OCI-M1 (cell line): ENCODE data around the gene DCTPP1.
"Not testable (repeated sequence)": the region's sequence is repeated elsewhere in the genome, so short reads cannot be mapped to it uniquely, and the experiment has no call there.

Experiments used
- DNase-seq: peaks from one replicate; lab custom pipeline; 2025; lab: John Stamatoyannopoulos, UW

Gene DCTPP1

DNA sequence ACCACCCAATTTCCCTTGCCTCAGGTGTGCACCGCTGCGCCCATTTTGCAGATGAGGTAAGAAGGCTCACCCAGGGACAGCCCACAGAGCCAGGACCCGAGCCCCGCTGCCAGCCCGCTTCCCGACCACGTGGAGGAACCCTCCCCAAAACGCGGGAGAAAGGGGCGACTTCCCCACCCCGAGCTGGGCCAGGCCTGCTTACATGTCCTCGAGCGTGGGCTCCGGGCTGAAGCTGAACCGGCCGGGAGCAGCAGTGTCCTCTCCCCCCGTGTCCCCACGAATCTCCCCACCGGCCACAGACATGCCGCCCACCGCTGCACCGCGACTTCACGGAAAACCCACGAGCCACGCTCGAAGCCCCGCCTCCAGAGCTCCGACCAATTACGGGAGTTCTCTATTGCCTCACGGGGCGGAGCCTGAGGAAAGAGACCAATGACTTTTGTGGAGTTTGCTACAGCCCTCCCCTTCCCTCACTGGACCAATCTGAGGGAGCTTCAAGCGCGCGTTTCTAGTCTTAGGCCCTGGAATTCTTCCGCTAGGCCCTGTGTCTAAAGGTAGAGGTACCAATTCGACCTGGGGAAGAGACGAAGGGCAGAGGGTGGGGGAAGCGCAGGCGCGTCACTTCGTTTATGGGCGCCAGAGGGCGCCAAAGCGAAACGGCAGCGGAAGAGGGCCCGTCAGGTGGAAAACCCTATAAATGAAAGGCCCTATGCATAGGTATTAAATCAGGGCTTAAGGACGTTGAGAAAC lies at the start of gene DCTPP1:
Gene DCTPP1 (minus strand): TSS at position 353 of the 750 bp plus-strand sequence. CDS start 50 bp downstream, at position 303.
- peak; percentile 100 for DNase-seq

- DNase-seq: no peak
Observed at GRCh38 chr16:30478766-30479478, 49.1 kb upstream of the DCTPP1 start.

- not testable (repeated sequence) for DNase-seq
Observed at GRCh38 chr16:30477773-30478172, 47.9 kb upstream of the DCTPP1 start.

DNA sequence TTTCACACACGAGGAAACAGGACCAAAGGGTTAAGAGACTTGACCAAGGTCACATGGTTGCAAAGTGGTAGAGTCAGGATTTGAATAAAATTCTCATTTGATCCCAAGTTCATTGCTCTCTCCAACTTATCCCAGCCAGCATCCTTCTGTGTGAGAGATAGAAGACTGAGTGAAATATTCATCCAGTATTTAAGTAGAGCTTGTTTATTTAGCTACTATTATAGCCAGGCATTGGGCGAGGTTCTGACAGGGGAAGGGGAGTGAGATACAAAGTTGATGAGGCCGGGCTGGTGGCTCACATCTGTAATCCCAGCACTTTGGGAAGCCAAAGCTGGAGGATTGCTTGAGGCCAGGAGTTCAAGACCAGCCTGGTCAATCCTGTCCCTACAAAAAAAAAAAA lies 47.2 kb upstream of the DCTPP1 start:
- DNase-seq: no peak

DNA sequence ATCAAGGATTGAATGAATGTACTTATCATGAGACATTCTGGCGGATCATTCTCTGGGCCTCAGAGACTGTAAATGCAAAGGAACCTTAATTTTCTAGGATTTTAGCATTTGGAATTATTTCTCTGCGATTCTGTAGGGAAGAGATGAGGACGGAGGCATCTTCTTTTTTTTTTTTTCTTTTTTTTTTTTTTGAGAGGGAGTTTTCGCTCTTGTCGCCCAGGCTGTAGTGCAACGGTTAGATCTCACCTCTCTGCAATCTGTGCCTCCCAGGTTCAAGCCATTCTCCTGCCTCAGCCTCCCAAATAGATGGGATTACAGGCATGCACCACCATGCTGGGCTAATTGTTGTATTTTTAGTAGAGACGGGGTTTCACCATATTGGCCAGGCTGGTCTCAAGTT lies 44.9 kb upstream of the DCTPP1 start:
- DNase-seq: no peak

DNA sequence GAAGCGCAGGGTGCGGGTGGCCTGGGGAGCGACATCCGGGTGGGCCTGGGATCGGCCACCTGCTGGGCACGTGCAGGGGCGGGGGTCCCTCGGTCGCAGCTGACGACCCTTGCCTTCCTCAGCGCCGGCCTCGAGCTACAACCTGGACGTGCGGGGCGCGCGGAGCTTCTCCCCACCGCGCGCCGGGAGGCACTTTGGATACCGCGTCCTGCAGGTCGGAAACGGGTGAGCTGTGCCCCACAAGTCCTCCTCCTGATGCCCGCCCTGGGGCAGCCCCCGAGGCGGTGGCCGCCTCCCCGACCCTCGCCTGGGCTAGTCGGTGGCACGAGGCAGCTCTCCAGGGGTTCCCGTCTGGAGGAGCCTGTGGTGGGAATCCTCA lies 44.2 kb upstream of the DCTPP1 start:
- no peak for DNase-seq

DNA sequence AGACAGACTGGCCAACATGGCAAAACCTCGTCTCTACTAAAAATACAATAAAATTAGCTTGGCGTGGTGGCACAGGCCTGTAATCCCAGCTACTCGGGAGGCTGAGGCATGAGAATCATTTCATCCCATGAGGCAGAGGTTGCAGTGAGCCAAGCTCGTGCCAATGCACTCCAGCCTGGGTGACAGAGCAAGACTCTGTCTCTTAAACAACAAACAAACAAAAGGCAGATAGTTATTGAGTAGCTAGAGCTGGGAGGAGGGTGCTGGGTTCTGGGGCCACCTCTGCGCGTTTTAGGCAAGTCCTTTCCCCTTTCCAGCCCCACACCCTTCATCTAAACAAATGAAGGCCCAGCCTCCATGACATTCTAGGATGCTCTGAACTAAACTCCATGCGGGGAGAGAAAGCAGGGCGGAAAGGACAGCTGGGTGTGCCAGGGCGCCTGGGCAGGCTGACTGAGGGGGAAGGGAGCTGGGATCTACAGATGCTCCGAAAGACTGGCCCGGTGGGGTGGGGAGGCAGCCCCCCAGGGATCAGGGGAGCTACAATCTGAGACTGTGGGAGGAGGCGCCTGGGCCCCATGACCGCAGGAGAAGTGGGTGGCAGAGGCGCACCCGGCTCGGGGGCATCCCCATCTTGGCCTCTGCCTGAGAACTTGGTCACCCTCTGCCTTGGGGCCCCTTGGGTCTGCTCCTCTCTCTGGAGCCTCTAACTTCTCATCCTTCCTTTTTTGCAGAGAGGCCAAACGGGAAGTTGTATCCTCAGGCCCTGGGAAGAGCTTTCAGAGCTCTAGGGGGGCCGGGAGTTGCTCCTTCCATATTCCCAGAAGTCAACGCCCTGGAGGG lies 43.6 kb upstream of the DCTPP1 start:
- no peak for DNase-seq

GRCh38 chr16:30472328-30472942 lies 42.6 kb upstream of the DCTPP1 start, which contains the start of gene ITGAL:
Gene ITGAL (plus strand): TSS chr16:30472742. CDS start chr16:30472838, 96 bp downstream.
- no peak for DNase-seq

DNA sequence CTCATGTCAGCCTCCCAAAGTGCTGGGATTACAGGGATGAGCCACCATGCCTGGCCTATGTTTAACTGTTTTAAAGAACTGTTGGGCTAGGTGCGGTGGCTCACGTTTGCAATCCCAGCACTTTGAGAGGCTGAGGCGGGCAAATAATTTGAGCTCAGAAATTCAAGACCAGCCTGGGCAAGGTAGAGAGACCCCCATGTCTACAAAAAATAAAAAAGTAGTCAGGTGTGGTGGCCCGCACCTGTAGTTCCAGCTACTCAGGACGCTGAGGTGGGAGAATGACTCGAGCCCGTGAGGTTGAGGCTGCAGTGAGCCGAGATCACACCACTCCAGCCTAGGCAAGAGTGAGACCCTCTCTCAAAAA lies 40.8 kb upstream of the DCTPP1 start:
- no peak for DNase-seq

DNA sequence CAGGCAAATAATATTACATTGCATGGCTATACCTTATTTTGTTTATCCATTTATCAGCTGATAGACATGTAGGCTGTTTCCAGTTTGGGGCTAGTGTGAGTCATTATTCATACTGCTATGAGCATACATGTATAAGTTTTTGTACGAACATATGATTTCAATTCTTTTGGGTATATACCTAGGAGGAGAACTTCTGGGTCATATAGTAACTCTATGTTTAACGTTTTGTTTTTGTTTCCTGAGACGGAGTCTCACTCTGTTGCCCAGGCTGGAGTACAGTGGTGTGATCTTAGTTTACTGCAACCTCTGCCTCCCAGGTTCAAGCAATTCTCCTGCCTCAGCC lies 40.3 kb upstream of the DCTPP1 start:
- no peak for DNase-seq

DNA sequence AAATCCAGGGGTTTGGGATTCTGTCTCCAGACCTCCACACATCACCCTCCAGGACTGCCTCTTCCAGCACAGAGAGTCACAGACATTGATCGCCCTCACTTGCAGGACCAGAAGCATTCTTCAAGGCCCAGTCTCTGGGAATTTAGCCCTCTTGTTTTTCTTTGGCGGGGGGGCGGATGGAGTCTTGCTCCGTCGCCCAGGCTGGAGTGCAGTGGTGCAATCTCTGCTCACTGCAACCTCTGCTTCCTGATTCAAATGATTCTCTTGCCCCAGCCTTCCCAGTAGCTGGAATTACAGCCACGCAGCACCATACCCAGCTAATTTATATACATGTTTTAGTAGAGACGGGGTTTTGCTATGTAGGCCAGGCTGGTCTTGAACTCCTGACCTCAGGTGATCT lies 34.2 kb upstream of the DCTPP1 start:
- DNase-seq: no peak

DNA sequence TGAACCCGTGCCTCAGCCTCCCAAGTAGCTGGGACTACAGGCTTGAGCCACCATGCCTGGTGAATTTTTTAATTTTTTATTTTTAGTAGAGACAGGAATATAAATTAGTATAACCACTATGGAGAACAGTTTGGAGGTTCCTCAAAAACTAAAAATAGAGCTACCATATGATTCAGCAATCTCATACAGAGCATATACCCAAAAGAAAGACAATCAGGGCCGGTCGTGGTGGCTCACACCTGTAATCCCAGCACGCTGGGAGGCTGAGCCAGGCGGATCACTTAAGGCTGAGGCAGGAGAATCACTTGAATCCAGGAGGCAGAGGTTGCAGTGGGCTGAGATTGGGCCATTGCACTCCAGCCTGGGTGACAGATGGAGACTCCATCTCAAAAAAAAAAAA lies 31.6 kb upstream of the DCTPP1 start:
- not testable (repeated sequence) for DNase-seq

DNA sequence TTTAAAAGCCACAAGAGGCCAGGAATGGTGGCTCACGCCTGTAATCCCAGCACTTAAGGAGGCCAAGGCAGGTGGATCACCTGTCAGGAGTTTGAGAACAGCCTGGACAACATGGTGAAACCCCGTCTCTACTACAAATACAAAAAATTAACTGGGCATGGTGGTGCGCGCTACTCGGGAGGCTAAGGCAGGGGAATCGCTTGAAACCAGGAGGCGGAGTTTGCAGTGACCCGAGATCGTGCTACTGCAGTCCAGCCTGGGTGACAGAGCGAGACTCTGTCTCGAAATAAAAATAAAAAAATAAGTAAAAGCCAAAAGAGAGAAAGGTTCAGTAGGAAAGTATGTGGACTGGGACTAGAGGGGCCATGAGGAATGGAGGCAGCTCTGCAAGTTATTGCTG lies 29.6 kb upstream of the DCTPP1 start:
- no peak for DNase-seq

- peak; percentile 87 for DNase-seq
Observed at GRCh38 chr16:30458561-30459394, 28.9 kb upstream of the DCTPP1 start.

GRCh38 chr16:30457743-30458560 lies 28.1 kb upstream of the DCTPP1 start:
- DNase-seq: no peak

DNA sequence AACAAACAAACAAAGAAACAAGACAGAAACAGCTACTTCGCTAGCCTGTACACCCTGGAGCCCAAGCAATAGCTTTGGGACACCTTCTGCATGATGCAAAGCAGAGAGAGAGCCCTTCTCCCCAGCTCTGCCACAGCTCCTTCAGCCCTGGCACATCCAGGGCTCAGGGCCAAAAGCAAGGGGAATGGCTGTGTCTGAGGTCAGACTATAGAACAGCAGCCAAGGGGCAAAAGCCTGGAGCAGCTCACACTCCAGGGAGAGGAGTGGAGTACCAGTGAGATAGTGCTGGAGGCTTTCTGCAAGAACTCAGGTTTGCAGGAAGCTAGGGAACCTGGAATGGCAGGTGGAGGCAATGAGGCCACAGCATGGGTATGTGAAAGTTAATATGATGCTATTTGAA lies 27.4 kb upstream of the DCTPP1 start:
- DNase-seq: no peak

DNA sequence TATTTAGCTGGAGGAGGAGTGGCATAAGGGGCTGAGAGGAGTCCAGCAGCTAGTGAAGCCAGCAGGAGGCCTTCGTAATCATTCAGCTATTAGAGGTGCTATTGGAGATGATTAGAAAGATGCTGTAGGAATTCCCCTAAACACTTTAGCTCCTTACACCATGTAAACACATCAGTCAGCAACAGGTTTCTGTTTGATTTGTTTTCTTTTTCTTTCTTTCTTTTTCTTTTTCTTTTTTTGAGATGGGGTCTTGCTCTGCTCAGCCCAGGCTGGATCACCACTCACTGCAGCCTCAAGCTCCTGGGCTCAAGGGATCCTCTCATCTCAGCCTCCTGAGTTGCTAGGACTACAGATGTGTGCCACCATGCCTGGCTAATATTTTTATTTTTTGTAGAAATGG lies 26.5 kb upstream of the DCTPP1 start:
- no peak for DNase-seq

DNA sequence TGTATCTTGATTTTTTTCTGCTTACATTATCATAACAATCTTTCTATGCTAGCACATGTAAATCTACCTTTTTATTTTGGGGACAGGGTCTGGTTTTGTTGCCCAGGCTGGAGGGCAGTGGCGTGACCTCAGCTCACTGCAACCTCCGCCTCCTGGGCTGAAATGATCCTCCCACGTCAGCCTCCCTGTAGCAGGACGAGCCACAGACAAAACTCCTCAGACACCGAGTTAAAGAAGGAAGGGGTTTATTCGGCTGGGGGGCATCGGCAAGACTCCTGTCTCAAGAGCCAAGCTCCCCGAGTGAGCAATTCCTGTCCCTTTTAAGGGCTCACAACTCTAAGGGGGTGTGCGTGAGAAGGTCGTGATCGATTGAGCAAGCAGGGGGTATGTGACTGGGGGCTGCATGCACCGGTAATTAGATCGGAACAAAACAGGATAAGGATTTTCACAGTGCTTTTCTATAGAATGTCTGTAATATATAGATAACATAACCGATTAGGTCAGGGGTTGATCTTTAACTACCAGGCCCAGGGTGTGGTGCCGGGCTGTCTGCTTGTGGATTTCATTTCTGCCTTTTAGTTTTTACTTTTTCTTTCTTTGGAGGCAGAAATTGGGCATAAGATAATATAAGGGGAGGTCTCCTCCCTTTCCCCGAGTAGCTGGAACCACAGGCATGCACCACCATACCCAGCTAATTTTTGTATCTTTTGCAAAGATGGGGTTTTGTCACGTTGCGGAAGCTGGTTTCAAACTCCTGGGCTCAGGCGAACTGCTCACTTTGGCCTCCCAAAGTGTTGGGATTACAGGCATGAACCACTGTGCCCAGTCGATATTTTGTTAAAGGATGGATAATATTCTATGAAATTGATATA lies 23.1 kb upstream of the DCTPP1 start:
- peak; percentile 91 for DNase-seq

DNA sequence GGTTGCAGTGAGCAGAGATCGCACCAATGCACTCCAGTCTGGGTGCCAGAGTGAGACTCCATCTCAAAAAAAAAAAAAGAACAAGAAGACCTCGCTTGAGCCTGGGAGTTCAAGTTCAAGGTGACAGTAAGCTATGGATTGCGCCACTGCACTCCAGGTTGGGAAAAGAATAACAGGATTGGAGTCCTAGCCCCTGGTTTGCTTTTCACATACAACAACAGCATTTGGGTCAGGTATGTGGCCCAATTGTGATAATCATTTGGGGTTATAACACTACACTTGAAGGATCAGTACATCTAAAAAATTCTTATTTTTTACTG lies 19.2 kb upstream of the DCTPP1 start:
- DNase-seq: no peak
